Caki2 (cell line): ENCODE data around the gene CD248. TPM values are rescaled to one million over a fixed set of nuclear protein-coding genes. Genes with fewer than 3 reads are reported as not detected.
"Not testable (repeated sequence)": the region's sequence is repeated elsewhere in the genome, so short reads cannot be mapped to it uniquely, and the experiment has no call there.

ENCODE experiments used
- DNase-seq: peaks from one replicate; pipeline ENCODE4 v3.0.0-alpha.2; 2015; ENCODE audit warnings: low read depth
- in situ Hi-C: cut with HindIII; loops from 2 replicates; pipeline ENCODE4 v1.10.0; 2016; ENCODE audit warnings: low sequenced_read_pairs, low pct_unique_long_range_greater_than_20kb, mixed read lengths
- total RNA-seq: library from RNA; depleted of rRNA; stranded (reverse); fragments of >200 nt; shearing (Covaris generic); gene quantifications from 2 replicates; pipeline ENCODE4 v1.2.3, GENCODE V29; 2014; ENCODE audit warnings: low replicate concordance

Gene CD248
- total RNA-seq, 1 experiment from 2014 or later: not detected

DNA sequence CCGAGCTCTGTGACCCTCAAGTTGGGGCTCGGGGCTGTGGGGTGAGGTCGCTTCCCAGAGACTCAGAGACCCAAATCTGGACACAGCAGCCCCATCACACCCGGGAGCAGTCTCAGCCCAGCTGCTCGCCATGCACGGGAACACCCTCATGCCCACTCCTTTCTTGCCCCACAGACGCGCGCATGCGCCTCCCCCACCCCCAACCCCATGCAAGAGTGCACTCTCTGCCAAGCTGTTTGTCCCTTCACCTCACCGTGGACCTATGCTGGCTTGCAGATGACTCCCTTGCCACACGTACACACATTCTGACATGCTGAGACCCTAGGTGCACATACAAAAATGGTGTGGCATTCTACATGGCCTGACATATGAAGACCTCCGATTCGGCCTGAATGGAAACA is 478 bp upstream of the CD248 start:
- in situ Hi-C loops: no loop called here
- no peak for DNase-seq

GRCh38 chr11:66315921-66316811 is 678 bp downstream of the CD248 start:
- no peak for DNase-seq
- in situ Hi-C loops: no loop called here

GRCh38 chr11:66315498-66315885 is 1.4 kb downstream of the CD248 start:
- in situ Hi-C loops: no loop called here
- DNase-seq: no peak

- no peak for DNase-seq
- in situ Hi-C loops: no loop called here
Observed at GRCh38 chr11:66314561-66315497, 2.0 kb downstream of the CD248 start.

GRCh38 chr11:66314186-66314501 is 2.7 kb downstream of the CD248 start:
- DNase-seq: no peak
- in situ Hi-C loops: no loop called here

DNA sequence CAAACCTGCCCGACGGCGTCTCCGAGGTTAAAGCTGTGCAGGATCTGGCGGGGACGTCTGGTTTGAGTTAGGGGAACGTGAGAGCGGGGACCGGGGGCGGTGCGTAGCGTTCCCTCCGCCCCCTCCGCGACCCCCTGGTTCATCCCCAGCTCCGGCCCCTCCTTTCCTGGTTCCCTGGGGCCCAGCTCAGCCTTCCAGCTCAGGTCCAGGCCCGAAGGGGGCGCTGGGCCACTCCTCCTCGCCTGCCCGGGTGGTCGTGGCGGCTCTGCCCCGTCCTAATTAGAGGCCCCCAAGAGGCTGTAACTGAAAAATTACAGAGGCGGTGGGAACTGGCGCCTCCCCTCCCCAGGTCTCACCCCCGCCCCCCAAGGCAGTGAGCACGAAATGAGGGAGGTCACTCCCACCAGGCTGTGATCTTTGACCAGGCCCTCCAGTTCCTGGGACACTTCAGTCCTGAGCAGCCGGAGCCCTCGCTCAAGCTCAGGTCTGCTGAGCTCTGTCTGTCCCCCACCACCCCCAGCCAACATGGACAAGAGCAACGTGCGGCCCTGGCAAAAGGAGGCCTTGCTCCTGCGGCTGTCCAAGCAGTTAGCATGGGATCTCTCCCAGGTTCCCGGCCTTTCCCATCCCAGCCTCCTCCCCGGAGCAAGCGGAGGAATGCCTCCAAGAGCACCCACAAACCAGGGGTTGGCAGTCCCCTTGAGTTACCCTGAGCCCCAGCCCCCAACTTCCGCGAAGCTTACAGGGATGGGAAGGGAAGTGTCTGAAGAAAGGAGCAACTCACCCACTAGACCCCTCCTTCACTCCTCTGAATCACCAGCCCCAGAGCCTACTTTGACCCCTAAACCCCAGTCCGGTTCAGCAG is 3.3 kb downstream of the CD248 start:
- in situ Hi-C loops: no loop called here
- DNase-seq: no peak

DNA sequence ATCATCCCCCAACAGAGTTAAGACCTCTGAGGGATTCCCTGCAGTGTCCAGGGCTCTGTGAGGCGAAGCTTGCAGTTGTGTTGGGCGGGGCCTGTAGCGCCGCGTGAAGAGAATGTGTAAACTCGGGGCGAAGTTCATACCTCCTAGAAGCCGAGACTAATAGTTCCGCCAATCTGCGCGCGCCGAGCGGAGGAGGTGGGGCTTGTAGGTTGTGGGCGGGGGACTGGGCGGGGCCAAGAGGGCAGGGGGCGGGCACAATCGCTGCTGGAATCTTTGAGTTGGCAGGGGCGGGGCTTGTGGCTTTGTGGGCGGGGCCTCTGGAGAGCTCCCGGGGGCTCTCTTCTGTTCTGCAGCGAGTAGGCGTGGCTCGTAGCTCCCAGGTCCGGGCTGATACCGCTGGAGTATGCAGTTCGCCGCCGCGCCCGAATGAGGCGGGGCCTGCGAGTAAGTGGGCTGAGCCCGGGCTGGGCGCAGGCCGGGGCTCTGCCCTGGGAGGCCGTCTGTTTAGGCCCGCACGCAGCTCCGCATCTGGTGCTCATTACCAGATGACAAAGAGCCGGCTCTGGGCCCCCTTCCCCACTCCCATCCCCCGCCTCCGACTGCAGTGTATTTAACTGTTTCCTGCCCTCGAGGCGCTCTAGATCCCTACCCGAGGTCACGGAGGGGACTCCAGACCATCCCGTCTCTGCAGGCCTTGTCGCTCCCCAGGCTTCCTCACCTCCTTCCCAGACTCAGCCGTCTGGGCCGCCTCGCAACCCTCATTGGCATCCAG is 4.1 kb downstream of the CD248 start:
- in situ Hi-C loops: no loop called here
- DNase-seq: peak; percentile 86

GRCh38 chr11:66311965-66312548 is 4.8 kb downstream of the CD248 start:
- in situ Hi-C loops: no loop called here
- DNase-seq: peak; percentile 95

- in situ Hi-C loops: no loop called here
- DNase-seq: no peak
Observed at GRCh38 chr11:66311470-66311964, 5.3 kb downstream of the CD248 start.

DNA sequence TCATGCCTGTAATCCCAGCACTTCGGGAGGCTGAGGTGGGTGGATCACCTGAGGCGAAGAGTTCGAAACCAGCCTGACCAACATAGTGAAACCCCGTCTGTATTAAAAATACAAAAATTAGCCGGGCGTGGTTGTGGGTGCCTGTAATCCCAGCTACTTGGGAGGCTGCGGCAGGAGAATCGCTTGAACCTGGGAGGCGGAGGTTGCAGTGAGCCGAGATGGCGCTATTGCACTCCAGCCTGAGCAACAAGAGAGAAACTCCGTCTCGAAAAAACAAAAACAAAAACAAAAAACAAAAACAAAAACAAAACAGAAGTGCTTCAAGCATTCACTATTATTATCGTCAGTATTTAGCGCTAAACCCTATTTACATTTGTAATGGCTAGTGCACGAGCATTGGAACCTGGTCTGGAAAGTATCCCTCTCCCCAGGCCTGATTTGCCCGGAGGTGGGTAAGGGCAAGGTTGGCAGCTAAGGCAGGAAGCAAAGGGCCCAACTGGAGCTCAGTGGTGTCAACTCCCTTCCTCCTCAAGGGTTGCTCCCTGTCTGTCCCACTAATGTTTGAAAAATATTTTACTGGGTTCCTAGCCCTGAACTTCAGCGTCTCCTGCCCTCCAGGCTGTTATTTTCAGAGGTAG is 5.9 kb downstream of the CD248 start:
- in situ Hi-C loops, DNase-seq: not testable (repeated sequence)

GRCh38 chr11:66310324-66310723 is 6.5 kb downstream of the CD248 start:
- in situ Hi-C loops: no loop called here
- DNase-seq: no peak

GRCh38 chr11:66309475-66309874 is 7.4 kb downstream of the CD248 start:
- in situ Hi-C loops: no loop called here

GRCh38 chr11:66302656-66303055 is 14.2 kb downstream of the CD248 start:
- in situ Hi-C loops: no loop called here
- DNase-seq: no peak

More at GRCh38 chr11:66309475-66309874, 7.4 kb downstream of the CD248 start:
- no peak for DNase-seq

- DNase-seq: no peak
- in situ Hi-C loops: no loop called here
Observed at GRCh38 chr11:66299186-66299585, 17.7 kb downstream of the CD248 start.

DNA sequence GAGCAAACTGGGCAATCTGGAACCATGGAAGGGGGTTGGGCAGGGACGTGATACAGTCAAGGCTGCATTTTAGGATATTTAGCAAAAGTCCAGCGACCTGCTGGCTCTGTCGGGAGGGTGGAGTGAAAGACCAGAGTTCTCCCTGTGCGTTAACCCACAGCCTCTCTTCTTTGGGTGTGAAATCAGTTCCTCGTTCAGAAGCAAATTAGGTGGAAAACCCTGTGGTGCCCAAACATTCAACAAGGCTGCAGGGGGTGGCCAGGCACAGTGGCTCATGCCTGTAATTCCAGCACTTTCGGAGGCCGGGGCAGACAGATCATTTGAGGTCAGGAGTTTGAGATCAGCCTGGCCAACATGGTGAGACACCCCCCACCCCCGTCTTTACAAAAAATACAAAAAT is 19.2 kb downstream of the CD248 start:
- in situ Hi-C loops: no loop called here
- no peak for DNase-seq

DNA sequence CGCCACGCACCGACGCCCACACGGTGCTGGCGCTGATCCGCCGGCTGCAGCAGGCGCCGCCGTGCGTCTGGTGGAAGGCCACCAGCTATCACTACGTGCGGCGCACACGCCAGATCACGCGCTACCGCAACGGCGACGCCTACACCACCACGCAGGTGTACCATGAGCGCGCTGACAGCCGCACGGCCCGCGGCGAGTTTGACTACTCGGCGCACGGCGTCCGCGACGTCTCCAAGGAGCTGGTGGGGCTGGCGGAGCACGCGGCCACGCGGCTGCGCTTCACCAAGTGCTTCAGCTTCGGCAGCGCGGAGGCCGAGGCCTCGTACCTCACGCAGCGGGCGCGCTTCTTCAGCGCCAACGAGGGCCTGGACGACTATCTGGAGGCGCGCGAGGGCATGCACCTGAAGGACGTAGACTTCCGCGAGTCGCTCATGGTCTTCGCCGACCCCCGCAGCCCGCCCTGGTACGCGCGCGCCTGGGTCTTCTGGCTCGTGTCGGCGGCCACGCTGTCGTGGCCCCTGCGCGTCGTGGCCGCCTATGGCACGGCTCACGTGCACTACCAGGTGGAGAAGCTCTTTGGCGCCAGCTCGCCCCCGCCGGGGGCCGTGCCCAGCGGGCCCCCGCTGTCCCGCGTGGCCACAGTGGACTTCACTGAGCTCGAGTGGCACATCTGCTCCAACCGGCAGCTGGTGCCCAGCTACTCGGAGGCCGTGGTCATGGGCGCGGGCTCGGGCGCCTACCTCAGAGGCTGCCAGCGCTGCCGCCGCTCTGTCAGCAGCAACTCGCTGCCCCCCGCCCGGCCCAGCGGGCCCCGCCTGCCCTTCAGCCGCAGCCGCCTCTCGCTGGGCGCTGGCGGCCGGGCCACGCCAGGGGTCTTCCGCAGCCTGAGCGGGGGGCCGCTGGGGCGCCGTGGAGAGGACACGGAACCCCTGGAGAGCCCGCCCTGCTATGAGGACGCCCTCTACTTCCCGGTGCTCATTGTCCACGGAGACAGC is 21.9 kb downstream of the CD248 start:
- DNase-seq: no peak
- in situ Hi-C loops: no loop called here
